GM19438 (cell line): Measurements from ENCODE around the gene HYLS1.
"Not testable (repeated sequence)": the region's sequence is repeated elsewhere in the genome, so short reads cannot be mapped to it uniquely, and the experiment has no call there.

Source experiments
- ATAC-seq: cut with Tn5 transposase; IDR thresholded peaks from one replicate; pipeline ENCODE4 v1.9.1; 2021; ENCODE audit warnings: low read depth; ENCODE audit not compliant: unreplicated experiment

HYLS1 gene

GRCh38 chr11:125902927-125903710, 15.7 kb downstream of the HYLS1 start, which contains the start of gene PUS3:
PUS3 (minus strand) TSS chr11:125903206; CDS start chr11:125896284, 6,922 bp downstream.
- peak; percentile 97 for ATAC-seq

GRCh38 chr11:125903711-125904659, 16.5 kb downstream of the HYLS1 start, which contains the start of gene DDX25:
DDX25 (plus strand) TSS chr11:125904508; CDS start chr11:125904518, 10 bp downstream.
- ATAC-seq = no peak

DNA sequence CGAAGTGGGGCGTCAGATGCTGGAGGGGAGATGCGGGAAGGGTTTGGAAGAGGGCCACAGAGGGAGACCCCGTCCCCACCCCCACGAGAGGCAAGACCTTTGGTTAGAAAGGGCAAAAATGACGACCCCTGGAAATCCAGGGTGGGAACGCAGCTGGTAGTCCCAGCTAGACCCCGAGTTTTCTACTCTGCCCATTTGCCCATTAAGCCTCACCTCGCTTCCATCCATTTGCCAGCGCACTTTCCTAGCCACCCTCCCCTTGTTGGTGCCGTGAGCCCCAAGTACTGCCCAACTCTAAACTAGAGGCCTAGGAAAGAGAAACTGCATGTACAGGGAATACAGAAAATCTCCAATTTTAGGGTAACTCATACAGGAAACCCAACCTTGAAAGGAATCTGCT, 17.2 kb downstream of the HYLS1 start:
- ATAC-seq = no peak

DNA sequence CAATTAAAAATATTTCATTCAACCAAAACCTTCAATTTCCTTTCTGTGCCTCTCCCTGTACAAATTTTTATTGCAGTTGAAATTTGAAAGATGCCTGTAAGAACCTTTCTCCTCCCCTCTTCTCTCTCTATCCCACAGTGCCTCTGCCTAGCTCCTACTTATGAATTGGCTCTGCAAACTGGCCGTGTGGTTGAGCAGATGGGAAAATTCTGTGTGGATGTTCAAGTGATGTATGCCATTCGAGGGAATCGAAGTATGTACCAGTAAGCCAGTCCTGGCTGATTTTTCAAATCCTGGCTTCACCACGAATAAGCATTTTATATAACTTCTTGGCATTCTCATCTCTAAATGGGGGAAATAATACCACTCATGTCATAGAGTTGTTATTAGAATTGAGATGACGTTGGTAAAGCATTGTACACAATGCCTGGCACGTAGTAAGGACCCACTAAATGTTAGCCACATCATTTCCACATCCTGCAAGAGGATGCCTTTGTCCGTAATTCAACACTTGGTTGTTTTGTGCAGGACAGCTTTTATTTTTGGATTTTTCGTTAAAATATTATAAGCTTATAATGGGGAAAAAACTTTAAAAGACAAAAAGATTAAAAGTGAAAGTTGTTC, 22.9 kb downstream of the HYLS1 start:
- ATAC-seq = no peak

- ATAC-seq = not testable (repeated sequence)
Measured at GRCh38 chr11:125914601-125915000, 27.1 kb downstream of the HYLS1 start.

DNA sequence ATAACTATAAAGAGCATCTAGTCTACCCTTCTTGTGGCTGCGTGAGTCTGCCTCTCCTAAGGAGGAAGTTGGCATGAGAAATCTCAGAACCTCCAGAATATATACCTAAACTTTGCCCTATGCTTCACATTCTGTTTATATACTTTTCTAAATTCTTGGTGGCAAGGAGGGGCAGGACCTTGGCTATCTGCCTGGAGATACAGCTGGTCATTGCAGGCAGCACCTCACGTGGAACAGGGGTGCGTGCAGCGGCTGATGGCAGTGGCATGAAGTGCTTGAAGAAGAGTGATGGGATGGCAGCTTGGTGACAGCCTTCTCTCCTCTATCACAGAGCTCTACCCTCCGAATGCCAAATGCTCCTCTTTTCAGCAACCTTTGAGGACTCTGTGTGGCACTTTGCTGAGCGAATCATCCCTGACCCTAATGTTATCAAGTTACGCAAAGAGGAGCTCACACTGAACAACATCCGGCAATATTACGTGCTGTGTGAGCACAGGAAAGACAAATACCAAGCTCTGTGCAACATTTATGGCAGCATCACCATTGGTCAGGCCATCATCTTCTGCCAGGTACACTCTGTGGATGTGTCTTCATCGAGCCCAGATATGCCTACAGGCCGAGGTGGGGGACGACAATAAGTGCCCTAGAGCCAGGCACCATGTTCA, 29.3 kb downstream of the HYLS1 start:
- no peak for ATAC-seq

GRCh38 chr11:125918140-125918840, 30.8 kb downstream of the HYLS1 start:
- no peak for ATAC-seq

DNA sequence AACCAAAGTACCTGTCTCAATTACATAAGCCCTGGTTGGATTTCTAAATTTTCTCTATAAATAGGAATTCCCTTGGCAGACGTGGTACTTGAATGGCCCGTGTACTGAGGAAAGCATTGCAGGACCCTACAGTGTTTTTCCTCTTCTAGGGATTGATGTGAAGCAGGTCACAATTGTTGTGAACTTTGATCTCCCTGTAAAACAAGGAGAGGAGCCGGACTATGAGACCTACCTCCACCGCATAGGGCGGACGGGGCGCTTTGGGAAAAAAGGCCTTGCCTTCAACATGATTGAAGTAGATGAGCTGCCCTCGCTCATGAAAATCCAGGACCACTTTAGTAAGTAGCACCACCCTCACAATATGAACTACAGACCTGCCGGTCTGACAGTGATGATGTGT, 33.6 kb downstream of the HYLS1 start:
- ATAC-seq = no peak

DNA sequence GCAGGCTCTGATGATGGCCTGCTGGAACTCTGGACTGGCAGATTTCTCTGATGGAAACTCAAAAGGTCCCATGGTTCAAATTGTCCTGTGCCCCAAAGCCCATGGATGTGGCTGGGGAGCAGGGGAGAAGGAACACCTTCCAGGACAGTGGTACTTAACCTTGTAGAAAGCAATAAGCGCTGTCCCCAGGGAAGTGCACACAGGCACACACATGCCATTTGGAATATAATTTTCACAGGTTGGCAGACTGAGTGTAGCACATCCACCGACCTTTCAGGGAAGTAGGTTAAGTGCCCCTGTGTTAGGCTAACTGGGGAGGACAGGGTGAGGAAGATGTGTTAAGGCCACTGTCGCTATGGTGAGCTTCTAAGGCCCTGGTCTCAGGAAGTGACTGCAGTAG, 34.7 kb downstream of the HYLS1 start:
- no peak for ATAC-seq

DNA sequence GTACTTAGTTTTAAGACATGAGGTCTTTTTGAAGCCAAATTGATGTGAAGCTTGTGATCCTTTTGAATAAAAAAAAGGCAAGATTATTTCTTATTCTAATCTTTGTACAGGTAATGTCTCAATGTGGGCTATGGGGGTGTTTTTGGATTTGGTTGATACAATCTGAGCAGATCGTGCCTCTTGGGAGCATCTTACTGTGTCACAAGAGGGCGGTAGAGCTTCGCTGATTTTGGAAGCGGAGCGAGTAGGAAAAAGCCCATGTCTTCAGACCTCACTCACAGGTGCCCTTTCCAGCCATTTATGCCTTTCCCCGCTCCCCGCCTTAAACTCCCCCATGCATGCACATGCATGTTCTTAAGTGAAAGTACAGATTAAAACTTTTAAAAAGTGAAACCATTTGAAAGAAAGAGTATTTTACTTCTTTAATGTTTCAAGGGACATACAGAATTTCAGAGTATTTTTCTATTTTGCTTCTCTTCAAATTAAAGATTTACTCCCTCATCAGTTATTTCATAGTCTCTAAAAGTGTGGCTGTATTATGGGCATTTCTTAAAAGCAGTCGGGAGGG, 35.6 kb downstream of the HYLS1 start:
- no peak for ATAC-seq

DNA sequence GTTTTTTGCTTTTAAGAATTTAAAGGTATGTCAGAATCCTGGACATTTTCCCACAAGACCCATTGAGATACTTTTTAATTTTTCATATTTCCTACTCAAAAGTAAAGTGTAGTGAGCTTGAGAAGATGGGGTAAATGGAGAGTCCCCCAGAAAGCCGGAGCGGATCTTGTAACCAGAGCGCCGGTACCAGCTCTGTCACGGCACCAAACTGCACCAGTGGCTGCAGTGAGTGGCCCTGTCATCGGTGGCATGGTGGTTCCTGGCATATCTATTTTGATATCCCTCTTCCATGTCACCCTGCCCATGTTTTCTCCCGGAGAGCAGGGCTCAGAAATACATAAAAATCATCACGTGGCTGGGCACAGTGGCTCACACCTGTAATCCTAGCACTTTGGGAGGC, 36.2 kb downstream of the HYLS1 start:
- ATAC-seq = no peak

GRCh38 chr11:125924384-125925007, 37.0 kb downstream of the HYLS1 start:
- ATAC-seq = no peak

DNA sequence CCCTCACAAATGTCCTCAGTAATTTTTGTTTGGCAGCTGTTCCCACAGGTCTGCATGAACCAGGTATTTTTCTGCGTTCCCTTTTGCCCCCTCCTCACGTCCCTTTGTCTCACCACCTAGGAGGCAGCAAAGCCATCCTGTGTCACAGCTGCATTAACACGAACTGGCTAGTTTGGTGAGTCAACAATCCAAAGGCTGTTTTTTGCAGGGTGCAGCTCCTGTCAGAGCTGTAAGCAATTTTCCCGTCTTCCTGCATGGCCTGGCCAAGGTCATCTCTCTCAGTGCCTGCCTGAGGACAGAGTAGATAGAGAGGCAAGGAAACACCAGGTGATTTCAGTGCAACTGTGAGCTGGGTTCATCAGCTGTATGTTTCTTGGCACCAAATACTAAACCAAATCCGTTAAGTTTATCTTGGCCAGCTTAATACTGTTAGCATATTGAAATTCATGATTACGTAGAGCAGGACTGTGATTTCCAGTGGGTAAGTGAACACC, 37.8 kb downstream of the HYLS1 start:
- no peak for ATAC-seq

- ATAC-seq = no peak
Measured at GRCh38 chr11:125925804-125926203, 38.3 kb downstream of the HYLS1 start.

GRCh38 chr11:125926682-125927081, 39.2 kb downstream of the HYLS1 start:
- no peak for ATAC-seq

GRCh38 chr11:125929445-125930075, 42.1 kb downstream of the HYLS1 start:
- ATAC-seq = no peak

GRCh38 chr11:125930076-125930450, 42.6 kb downstream of the HYLS1 start:
- ATAC-seq = no peak

DNA sequence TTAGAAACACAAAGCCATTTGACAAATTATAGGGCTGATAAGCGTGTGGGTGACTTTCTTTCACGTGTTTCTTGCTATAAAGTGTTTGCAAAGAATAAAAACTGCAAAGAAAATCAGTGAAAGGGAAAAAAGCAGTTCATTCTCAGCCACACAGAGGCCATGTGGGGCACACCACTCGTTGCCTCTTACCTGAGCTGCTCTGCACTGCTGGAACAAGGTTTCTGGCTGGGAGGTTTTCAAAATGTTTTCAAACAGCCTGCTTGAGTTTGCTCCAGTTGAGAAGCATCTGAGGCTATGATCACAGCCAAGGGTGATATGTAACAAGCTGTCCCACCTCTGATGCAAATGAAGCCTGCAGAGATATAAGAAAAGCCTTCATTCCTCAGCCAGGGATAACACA, 43.6 kb downstream of the HYLS1 start:
- ATAC-seq = no peak
